Trophoblast cell (in vitro differentiated cells and primary cell): ENCODE measurements around the gene OR51F2.
"Not testable (repeated sequence)": the region's sequence is repeated elsewhere in the genome, so short reads cannot be mapped to it uniquely, and the experiment has no call there.

ENCODE experiments used
- DNase-seq, 2 donors: peaks; one replicate each; pipeline ENCODE4 v3.0.0-alpha.2; 2016
- H2AFZ ChIP-seq: 2 replicates; pipeline ENCODE4 v1.6.1; 2013; ENCODE audit warnings: low read length, moderate library complexity, mild to moderate bottlenecking; ENCODE audit not compliant: insufficient read depth, poor library complexity
- H2AK5ac ChIP-seq: 2 replicates; pipeline ENCODE4 v1.6.1; 2013; ENCODE audit warnings: mild to moderate bottlenecking, low read length
- H2BK120ac ChIP-seq: 2 replicates; pipeline ENCODE4 v1.6.1; 2013; ENCODE audit warnings: low read length, mild to moderate bottlenecking, moderate library complexity; ENCODE audit not compliant: insufficient read depth, poor library complexity
- H2BK12ac ChIP-seq: 2 replicates; pipeline ENCODE4 v1.6.1; 2013; ENCODE audit warnings: mild to moderate bottlenecking, low read length, moderate library complexity
- H2BK5ac ChIP-seq: 2 replicates; pipeline ENCODE4 v1.6.1; 2013; ENCODE audit warnings: low read length, low read depth, moderate library complexity, mild to moderate bottlenecking; ENCODE audit not compliant: poor library complexity
- H3K14ac ChIP-seq: 2 replicates; pipeline ENCODE4 v1.6.1; 2013; ENCODE audit warnings: mild to moderate bottlenecking, low read length
- H3K18ac ChIP-seq: 2 replicates; pipeline ENCODE4 v1.6.1; 2013; ENCODE audit warnings: mild to moderate bottlenecking, low read length
- H3K23ac ChIP-seq: 2 replicates; pipeline ENCODE4 v1.6.1; 2013; ENCODE audit warnings: low read length
- H3K27ac ChIP-seq: 2 replicates; pipeline ENCODE4 v1.5.1; 2013; ENCODE audit warnings: low read depth, mild to moderate bottlenecking, inconsistent platforms, low read length, moderate library complexity
- H3K27me3 ChIP-seq: 2 replicates; pipeline ENCODE4 v1.6.1; 2013; ENCODE audit warnings: inconsistent platforms, mild to moderate bottlenecking, low read length, moderate library complexity; ENCODE audit not compliant: insufficient read depth
- H3K36me3 ChIP-seq, 2 experiments: 1 replicate in 1 of 2; 2 replicates in 1 of 2; pipeline ENCODE4 v1.6.1; 2013; ENCODE audit warnings: low read length in 2 of 2, mild to moderate bottlenecking in 2 of 2, moderate library complexity in 1 of 2; ENCODE audit not compliant: insufficient read depth in 2 of 2, control insufficient read depth in 1 of 2
- H3K4ac ChIP-seq: 2 replicates; pipeline ENCODE4 v1.6.1; 2013; ENCODE audit warnings: low read depth, mild to moderate bottlenecking, low read length, moderate library complexity
- H3K4me1 ChIP-seq, 2 experiments: 1 replicate in 1 of 2; 2 replicates in 1 of 2; pipeline ENCODE4 v1.6.1; 2013; ENCODE audit warnings: low read length in 2 of 2, mild to moderate bottlenecking in 2 of 2, moderate library complexity in 1 of 2; ENCODE audit not compliant: insufficient read depth in 2 of 2, control insufficient read depth in 1 of 2
- H3K4me2 ChIP-seq: 2 replicates; pipeline ENCODE4 v1.6.1; 2013; ENCODE audit warnings: inconsistent platforms, mild to moderate bottlenecking, low read length, moderate library complexity
- H3K4me3 ChIP-seq: 2 replicates; pipeline ENCODE4 v1.5.1; 2013; ENCODE audit warnings: mild to moderate bottlenecking, low read depth, low read length, inconsistent platforms
- H3K79me1 ChIP-seq: one replicate; pipeline ENCODE4 v1.6.1; 2013; ENCODE audit warnings: low read length
- H3K79me2 ChIP-seq: 2 replicates; pipeline ENCODE4 v1.6.1; 2013; ENCODE audit warnings: low read length, mild to moderate bottlenecking; ENCODE audit not compliant: control insufficient read depth, insufficient read depth, poor library complexity
- H3K9ac ChIP-seq: 2 replicates; pipeline ENCODE4 v1.6.1; 2013; ENCODE audit warnings: mild to moderate bottlenecking, low read length
- H3K9me3 ChIP-seq: 2 replicates; pipeline ENCODE4 v1.6.1; 2013; ENCODE audit warnings: low read depth, mild to moderate bottlenecking, control low read depth, inconsistent platforms, low read length; ENCODE audit not compliant: insufficient read depth
- H4K12ac ChIP-seq: 2 replicates; pipeline ENCODE4 v1.6.1; 2013; ENCODE audit warnings: low read depth, mild to moderate bottlenecking, low read length, moderate library complexity
- H4K8ac ChIP-seq: 2 replicates; pipeline ENCODE4 v1.6.1; 2013; ENCODE audit warnings: low read depth, mild to moderate bottlenecking, low read length, moderate library complexity
- H4K91ac ChIP-seq: one replicate; pipeline ENCODE4 v1.6.1; 2013; ENCODE audit warnings: low read depth, mild to moderate bottlenecking, low read length, moderate library complexity
- WGBS: extraction: QIAGEN DNeasy Blood & Tissue Kit; methylation state at CpG from one replicate; pipeline ENCODE4 v1.1.7; 2013; ENCODE audit warnings: missing lambda C conversion rate; ENCODE audit not compliant: insufficient read length, insufficient coverage; ENCODE audit errors: extremely low coverage; 5-methylcytosine and 5-hydroxymethylcytosine counted together

The OR51F2 gene

GRCh38 chr11:4801316-4801715, 19.8 kb upstream of the OR51F2 start:
- H3K4me2 ChIP-seq, H2BK5ac ChIP-seq, H3K4me1 ChIP-seq, H3K9me3 ChIP-seq, H3K23ac ChIP-seq, H3K27ac ChIP-seq, H3K14ac ChIP-seq, H3K4me3 ChIP-seq, H3K79me2 ChIP-seq, H3K18ac ChIP-seq, H2BK12ac ChIP-seq, H3K79me1 ChIP-seq, H3K4ac ChIP-seq, H4K91ac ChIP-seq, H2AFZ ChIP-seq, H3K36me3 ChIP-seq, H2BK120ac ChIP-seq, H2AK5ac ChIP-seq, H4K8ac ChIP-seq, H3K27me3 ChIP-seq, H3K9ac ChIP-seq, DNase-seq, H4K12ac ChIP-seq: not testable (repeated sequence)
- WGBS, result no CpG with 5 or more reads among the region's 5 CpGs

GRCh38 chr11:4804280-4804679, 16.8 kb upstream of the OR51F2 start, which contains the start of gene OR52R1:
Gene OR52R1, minus strand, starts transcription at chr11:4804380. Its CDS starts 0 bp downstream, at chr11:4804380.
- no peak within 1 kb of the TSS for H2AFZ ChIP-seq
- H3K4me2 ChIP-seq, result no peak within 1 kb of the TSS
- H3K4me3 ChIP-seq, result no peak within 1 kb of the TSS
- no peak within 1 kb of the TSS for H3K4ac ChIP-seq
- H3K23ac ChIP-seq, result no peak within 1 kb of the TSS
- no peaks in the 10 kb centered on the region for H3K27me3 ChIP-seq
- no peaks in the 10 kb centered on the region for H3K79me1 ChIP-seq
- H2BK120ac ChIP-seq, result no peak within 1 kb of the TSS
- H3K36me3 ChIP-seq, result no peaks in the 10 kb centered on the region
- H3K18ac ChIP-seq, result no peak within 1 kb of the TSS
- no peak within 1 kb of the TSS for H2AK5ac ChIP-seq
- H3K9me3 ChIP-seq, result peaks cover 2% of the 10 kb centered on the region
- no CpG with 5 or more reads among the region's 3 CpGs for WGBS
- no peak within 1 kb of the TSS for H4K91ac ChIP-seq
- no peaks in the 10 kb centered on the region for H3K4me1 ChIP-seq
- no peak within 1 kb of the TSS for H2BK12ac ChIP-seq
- no peak within 1 kb of the TSS for H3K14ac ChIP-seq
- H4K8ac ChIP-seq, result no peak within 1 kb of the TSS
- no peaks in the 10 kb centered on the region for H3K79me2 ChIP-seq
- no peak within 1 kb of the TSS for H4K12ac ChIP-seq
- DNase-seq, result no peak
- H3K9ac ChIP-seq, result no peak within 1 kb of the TSS
- no peak within 1 kb of the TSS for H3K27ac ChIP-seq
- H2BK5ac ChIP-seq, result no peak within 1 kb of the TSS

GRCh38 chr11:4808476-4808875, 12.6 kb upstream of the OR51F2 start:
- Histone ChIP-seq H4K8ac (no peak overlapping the region), H2BK12ac (no peak overlapping the region), H3K4me1 (no peaks in the 10 kb centered on the region), H2AK5ac (no peak overlapping the region), H4K12ac (no peak overlapping the region), H3K18ac (no peak overlapping the region), H3K4ac (no peak overlapping the region), H4K91ac (no peak overlapping the region), H3K27ac (no peak overlapping the region), H3K36me3 (no peaks in the 10 kb centered on the region), H3K79me2 (no peaks in the 10 kb centered on the region), H3K23ac (no peak overlapping the region), H3K4me3 (no peak overlapping the region), H3K9ac (no peak overlapping the region), H3K9me3 (no peaks in the 10 kb centered on the region), H3K4me2 (no peak overlapping the region), H3K14ac (no peak overlapping the region), H2BK5ac (no peak overlapping the region), H3K79me1 (no peaks in the 10 kb centered on the region), H2AFZ (no peak overlapping the region), H2BK120ac (no peak overlapping the region), H3K27me3 (no peaks in the 10 kb centered on the region)
- no CpG with 5 or more reads among the region's 1 CpG for WGBS
- DNase-seq, result no peak

GRCh38 chr11:4809246-4809645, 11.9 kb upstream of the OR51F2 start:
- no peak overlapping the region for H3K4ac ChIP-seq
- no peak overlapping the region for H3K27ac ChIP-seq
- H4K8ac ChIP-seq, result no peak overlapping the region
- no peak overlapping the region for H4K12ac ChIP-seq
- H3K23ac ChIP-seq, result no peak overlapping the region
- H3K79me2 ChIP-seq, result no peaks in the 10 kb centered on the region
- H3K9ac ChIP-seq, result no peak overlapping the region
- no peaks in the 10 kb centered on the region for H3K36me3 ChIP-seq
- no peak overlapping the region for H2AK5ac ChIP-seq
- no peak overlapping the region for H3K4me2 ChIP-seq
- H3K4me3 ChIP-seq, result no peak overlapping the region
- DNase-seq, result peak in 1 of 2 donors; percentile 18
- no peak overlapping the region for H3K14ac ChIP-seq
- no peaks in the 10 kb centered on the region for H3K4me1 ChIP-seq
- H3K18ac ChIP-seq, result no peak overlapping the region
- H3K27me3 ChIP-seq, result no peaks in the 10 kb centered on the region
- no peaks in the 10 kb centered on the region for H3K79me1 ChIP-seq
- no peak overlapping the region for H2BK120ac ChIP-seq
- no peak overlapping the region for H2AFZ ChIP-seq
- no peaks in the 10 kb centered on the region for H3K9me3 ChIP-seq
- no peak overlapping the region for H2BK5ac ChIP-seq
- H4K91ac ChIP-seq, result no peak overlapping the region
- no peak overlapping the region for H2BK12ac ChIP-seq
- no CpG with 5 or more reads among the region's 2 CpGs for WGBS
